ENCODE measurements around the gene GPSM1. TPM values are rescaled to one million over a fixed set of nuclear protein-coding genes. Genes with fewer than 3 reads are reported as not detected.

The GPSM1 gene
- total and polyA plus RNA-seq, 9 of the 15 experiments (the other 6 are each of a cell fraction or from before 2014, with no cell fraction given): 0.04 to 14.2 (median 3.1) TPM

DNA sequence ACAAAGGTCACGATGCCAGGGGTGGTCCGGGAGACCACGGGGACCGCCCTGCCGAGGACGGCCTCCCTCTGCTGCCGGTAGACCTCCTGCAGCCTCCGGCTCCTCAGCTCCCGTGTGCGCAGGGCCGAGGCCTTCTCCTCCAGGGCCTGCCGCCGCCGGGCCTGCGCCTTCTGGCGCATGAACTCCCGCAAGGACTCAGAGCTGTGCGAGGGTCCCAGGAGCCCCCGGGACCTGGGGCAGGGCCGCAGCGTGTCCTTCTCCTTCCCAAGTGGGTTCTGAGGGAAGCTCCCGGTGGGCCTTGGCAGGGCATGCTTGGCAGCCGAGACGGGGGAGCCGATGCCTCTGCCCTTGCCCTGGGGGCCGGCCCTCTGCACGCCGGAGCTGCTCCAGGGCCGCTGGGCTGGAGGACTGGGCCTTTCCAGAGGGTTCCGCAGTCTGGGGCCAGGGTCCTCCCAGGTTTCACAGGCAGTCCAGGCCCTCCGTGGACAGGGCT lies 36.8 kb upstream of the GPSM1 start (continued):
- TF ChIP-seq, protein P1, sequence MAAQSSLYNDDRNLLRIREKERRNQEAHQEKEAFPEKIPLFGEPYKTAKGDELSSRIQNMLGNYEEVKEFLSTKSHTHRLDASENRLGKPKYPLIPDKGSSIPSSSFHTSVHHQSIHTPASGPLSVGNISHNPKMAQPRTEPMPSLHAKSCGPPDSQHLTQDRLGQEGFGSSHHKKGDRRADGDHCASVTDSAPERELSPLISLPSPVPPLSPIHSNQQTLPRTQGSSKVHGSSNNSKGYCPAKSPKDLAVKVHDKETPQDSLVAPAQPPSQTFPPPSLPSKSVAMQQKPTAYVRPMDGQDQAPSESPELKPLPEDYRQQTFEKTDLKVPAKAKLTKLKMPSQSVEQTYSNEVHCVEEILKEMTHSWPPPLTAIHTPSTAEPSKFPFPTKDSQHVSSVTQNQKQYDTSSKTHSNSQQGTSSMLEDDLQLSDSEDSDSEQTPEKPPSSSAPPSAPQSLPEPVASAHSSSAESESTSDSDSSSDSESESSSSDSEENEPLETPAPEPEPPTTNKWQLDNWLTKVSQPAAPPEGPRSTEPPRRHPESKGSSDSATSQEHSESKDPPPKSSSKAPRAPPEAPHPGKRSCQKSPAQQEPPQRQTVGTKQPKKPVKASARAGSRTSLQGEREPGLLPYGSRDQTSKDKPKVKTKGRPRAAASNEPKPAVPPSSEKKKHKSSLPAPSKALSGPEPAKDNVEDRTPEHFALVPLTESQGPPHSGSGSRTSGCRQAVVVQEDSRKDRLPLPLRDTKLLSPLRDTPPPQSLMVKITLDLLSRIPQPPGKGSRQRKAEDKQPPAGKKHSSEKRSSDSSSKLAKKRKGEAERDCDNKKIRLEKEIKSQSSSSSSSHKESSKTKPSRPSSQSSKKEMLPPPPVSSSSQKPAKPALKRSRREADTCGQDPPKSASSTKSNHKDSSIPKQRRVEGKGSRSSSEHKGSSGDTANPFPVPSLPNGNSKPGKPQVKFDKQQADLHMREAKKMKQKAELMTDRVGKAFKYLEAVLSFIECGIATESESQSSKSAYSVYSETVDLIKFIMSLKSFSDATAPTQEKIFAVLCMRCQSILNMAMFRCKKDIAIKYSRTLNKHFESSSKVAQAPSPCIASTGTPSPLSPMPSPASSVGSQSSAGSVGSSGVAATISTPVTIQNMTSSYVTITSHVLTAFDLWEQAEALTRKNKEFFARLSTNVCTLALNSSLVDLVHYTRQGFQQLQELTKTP (IDR thresholded peaks at IDR 0.05; ENCODE audit: low read depth in 1 of 2, partially characterized antibody in 2 of 2): no peak
- TF ChIP-seq NCOA1 (IDR thresholded peaks at IDR 0.05; ENCODE audit: low read depth): no peak
- TF ChIP-seq TBL1XR1 (IDR thresholded peaks at IDR 0.05; ENCODE audit: low read length in 2 of 2): no peak
- TF ChIP-seq, protein P2, sequence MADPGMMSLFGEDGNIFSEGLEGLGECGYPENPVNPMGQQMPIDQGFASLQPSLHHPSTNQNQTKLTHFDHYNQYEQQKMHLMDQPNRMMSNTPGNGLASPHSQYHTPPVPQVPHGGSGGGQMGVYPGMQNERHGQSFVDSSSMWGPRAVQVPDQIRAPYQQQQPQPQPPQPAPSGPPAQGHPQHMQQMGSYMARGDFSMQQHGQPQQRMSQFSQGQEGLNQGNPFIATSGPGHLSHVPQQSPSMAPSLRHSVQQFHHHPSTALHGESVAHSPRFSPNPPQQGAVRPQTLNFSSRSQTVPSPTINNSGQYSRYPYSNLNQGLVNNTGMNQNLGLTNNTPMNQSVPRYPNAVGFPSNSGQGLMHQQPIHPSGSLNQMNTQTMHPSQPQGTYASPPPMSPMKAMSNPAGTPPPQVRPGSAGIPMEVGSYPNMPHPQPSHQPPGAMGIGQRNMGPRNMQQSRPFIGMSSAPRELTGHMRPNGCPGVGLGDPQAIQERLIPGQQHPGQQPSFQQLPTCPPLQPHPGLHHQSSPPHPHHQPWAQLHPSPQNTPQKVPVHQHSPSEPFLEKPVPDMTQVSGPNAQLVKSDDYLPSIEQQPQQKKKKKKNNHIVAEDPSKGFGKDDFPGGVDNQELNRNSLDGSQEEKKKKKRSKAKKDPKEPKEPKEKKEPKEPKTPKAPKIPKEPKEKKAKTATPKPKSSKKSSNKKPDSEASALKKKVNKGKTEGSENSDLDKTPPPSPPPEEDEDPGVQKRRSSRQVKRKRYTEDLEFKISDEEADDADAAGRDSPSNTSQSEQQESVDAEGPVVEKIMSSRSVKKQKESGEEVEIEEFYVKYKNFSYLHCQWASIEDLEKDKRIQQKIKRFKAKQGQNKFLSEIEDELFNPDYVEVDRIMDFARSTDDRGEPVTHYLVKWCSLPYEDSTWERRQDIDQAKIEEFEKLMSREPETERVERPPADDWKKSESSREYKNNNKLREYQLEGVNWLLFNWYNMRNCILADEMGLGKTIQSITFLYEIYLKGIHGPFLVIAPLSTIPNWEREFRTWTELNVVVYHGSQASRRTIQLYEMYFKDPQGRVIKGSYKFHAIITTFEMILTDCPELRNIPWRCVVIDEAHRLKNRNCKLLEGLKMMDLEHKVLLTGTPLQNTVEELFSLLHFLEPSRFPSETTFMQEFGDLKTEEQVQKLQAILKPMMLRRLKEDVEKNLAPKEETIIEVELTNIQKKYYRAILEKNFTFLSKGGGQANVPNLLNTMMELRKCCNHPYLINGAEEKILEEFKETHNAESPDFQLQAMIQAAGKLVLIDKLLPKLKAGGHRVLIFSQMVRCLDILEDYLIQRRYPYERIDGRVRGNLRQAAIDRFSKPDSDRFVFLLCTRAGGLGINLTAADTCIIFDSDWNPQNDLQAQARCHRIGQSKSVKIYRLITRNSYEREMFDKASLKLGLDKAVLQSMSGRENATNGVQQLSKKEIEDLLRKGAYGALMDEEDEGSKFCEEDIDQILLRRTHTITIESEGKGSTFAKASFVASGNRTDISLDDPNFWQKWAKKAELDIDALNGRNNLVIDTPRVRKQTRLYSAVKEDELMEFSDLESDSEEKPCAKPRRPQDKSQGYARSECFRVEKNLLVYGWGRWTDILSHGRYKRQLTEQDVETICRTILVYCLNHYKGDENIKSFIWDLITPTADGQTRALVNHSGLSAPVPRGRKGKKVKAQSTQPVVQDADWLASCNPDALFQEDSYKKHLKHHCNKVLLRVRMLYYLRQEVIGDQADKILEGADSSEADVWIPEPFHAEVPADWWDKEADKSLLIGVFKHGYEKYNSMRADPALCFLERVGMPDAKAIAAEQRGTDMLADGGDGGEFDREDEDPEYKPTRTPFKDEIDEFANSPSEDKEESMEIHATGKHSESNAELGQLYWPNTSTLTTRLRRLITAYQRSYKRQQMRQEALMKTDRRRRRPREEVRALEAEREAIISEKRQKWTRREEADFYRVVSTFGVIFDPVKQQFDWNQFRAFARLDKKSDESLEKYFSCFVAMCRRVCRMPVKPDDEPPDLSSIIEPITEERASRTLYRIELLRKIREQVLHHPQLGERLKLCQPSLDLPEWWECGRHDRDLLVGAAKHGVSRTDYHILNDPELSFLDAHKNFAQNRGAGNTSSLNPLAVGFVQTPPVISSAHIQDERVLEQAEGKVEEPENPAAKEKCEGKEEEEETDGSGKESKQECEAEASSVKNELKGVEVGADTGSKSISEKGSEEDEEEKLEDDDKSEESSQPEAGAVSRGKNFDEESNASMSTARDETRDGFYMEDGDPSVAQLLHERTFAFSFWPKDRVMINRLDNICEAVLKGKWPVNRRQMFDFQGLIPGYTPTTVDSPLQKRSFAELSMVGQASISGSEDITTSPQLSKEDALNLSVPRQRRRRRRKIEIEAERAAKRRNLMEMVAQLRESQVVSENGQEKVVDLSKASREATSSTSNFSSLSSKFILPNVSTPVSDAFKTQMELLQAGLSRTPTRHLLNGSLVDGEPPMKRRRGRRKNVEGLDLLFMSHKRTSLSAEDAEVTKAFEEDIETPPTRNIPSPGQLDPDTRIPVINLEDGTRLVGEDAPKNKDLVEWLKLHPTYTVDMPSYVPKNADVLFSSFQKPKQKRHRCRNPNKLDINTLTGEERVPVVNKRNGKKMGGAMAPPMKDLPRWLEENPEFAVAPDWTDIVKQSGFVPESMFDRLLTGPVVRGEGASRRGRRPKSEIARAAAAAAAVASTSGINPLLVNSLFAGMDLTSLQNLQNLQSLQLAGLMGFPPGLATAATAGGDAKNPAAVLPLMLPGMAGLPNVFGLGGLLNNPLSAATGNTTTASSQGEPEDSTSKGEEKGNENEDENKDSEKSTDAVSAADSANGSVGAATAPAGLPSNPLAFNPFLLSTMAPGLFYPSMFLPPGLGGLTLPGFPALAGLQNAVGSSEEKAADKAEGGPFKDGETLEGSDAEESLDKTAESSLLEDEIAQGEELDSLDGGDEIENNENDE (IDR thresholded peaks at IDR 0.05; ENCODE audit: low read depth, low read length): no peak
- TF ChIP-seq ZFX (CRISPR knock-in tag; IDR thresholded peaks at IDR 0.05): no peak
- TF ChIP-seq SRSF7 (optimal IDR thresholded peaks at IDR 0.05; ENCODE audit: low read depth, low read length): no peak
- no peak for TF ChIP-seq TFAM (CRISPR knock-in tag; conservative IDR thresholded peaks at IDR 0.05)
- no peak for TF ChIP-seq RFX1 (IDR thresholded peaks at IDR 0.05)
- TF ChIP-seq ZNF699 (CRISPR knock-in tag; IDR thresholded peaks at IDR 0.05; ENCODE audit: insufficient replicate concordance): no peak

Measured in K562 (cell line).